GM10248 (cell line): ENCODE measurements around the gene RPL27A.

ENCODE experiments used
- CTCF ChIA-PET: fragments of 300-600 bp; sonication (Branson Sonifier 250); formaldehyde crosslinking; extraction: SDS; loops from one replicate; lab custom pipeline; 2021; ENCODE audit warnings: antibody characterized with exemption; lab: Yijun Ruan, JAX
- POLR2A ChIA-PET: fragments of 350-650 bp; sonication (Branson Sonifier 250); formaldehyde crosslinking; extraction: SDS; loops from one replicate; lab custom pipeline; 2020; ENCODE audit warnings: antibody characterized with exemption; lab: Yijun Ruan, JAX
- DNase-seq: peaks from one replicate; pipeline ENCODE4 v3.0.0; 2012; ENCODE audit errors: extremely low spot score
- TF ChIP-seq, protein P1 (sequence below): IDR thresholded peaks from 2 replicates; pipeline ENCODE4 v1.5.1; 2012; ENCODE audit warnings: mild to moderate bottlenecking, low read depth; ENCODE audit errors: extremely low read depth, missing control alignments, control extremely low read depth

RPL27A gene

DNA sequence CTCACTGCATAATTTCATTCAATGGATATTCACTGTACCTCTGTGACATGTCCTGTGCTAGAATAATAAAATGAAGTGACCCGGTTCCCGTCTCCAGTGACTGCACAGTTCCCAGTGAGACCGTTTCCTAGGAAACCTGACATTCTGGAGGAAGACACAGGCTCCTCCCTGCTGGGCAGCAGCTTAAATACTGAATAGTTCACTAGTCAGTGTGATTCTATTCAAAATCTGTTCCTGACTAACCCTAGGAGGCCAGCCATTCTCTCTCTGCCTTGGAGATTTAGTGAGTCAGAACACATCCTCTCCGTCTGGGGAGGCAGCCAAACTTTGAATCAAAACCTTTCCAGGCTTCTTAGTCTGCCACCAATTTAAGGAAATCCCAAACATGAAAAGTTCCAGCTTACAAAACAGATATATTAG, 11.4 kb upstream of the RPL27A start:
- TF ChIP-seq, protein P1, sequence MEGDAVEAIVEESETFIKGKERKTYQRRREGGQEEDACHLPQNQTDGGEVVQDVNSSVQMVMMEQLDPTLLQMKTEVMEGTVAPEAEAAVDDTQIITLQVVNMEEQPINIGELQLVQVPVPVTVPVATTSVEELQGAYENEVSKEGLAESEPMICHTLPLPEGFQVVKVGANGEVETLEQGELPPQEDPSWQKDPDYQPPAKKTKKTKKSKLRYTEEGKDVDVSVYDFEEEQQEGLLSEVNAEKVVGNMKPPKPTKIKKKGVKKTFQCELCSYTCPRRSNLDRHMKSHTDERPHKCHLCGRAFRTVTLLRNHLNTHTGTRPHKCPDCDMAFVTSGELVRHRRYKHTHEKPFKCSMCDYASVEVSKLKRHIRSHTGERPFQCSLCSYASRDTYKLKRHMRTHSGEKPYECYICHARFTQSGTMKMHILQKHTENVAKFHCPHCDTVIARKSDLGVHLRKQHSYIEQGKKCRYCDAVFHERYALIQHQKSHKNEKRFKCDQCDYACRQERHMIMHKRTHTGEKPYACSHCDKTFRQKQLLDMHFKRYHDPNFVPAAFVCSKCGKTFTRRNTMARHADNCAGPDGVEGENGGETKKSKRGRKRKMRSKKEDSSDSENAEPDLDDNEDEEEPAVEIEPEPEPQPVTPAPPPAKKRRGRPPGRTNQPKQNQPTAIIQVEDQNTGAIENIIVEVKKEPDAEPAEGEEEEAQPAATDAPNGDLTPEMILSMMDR, result no peak
- no peak for DNase-seq
- ChIA-PET POLR2A (interaction anchor here (0.6 kb wide), 1 partner anchor 10 kb away, joined by 3 read pairs; no protein-coding TSS in a partner anchor), CTCF (no interaction called here)

DNA sequence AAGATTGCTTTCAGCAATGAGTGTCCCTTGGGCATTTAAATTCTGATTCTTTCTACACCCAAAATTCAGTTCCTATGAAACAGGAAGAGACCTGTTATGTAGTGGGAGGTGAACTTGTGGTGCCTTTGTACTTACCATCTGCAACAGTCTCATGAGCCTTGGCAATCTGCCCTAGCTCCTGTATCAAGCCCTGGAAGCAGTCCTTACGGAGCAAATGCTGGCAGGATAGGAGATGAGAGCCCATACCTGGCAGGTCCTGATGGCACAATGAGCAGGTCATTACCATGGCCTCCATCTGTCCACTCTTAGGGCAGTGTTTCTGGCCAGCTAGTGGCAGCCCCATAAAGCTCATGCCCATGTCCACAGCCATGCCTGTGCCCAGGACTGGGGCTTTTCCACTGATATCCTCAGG, 10.9 kb upstream of the RPL27A start:
- ChIA-PET CTCF (no interaction called here), POLR2A (interaction anchor here (0.6 kb wide), 1 partner anchor 10 kb away, joined by 3 read pairs; no protein-coding TSS in a partner anchor)
- TF ChIP-seq, protein P1, result no peak
- no peak for DNase-seq

GRCh38 chr11:8672346-8672745, 10.2 kb upstream of the RPL27A start:
- TF ChIP-seq, protein P1, result no peak
- ChIA-PET POLR2A (interaction anchor here (2.8 kb wide), 1 partner anchor 10 kb away, joined by 9 read pairs; the partner anchor contains the start of genes RPL27A and TRIM66), CTCF (interaction anchor here (1.6 kb wide), 1 partner anchor 26 kb away, joined by 3 read pairs; no protein-coding TSS in a partner anchor)
- no peak for DNase-seq

- no peak for DNase-seq
- TF ChIP-seq, protein P1, result no peak
- POLR2A ChIA-PET, result interaction anchor here (2.8 kb wide), 1 partner anchor 8 kb away, joined by 9 read pairs; the partner anchor contains the start of genes RPL27A and TRIM66
- CTCF ChIA-PET, result interaction anchor here (1.2 kb wide), 1 partner anchor 13 kb away, joined by 3 read pairs; no protein-coding TSS in a partner anchor
Measured at GRCh38 chr11:8674859-8675258, 7.7 kb upstream of the RPL27A start.

DNA sequence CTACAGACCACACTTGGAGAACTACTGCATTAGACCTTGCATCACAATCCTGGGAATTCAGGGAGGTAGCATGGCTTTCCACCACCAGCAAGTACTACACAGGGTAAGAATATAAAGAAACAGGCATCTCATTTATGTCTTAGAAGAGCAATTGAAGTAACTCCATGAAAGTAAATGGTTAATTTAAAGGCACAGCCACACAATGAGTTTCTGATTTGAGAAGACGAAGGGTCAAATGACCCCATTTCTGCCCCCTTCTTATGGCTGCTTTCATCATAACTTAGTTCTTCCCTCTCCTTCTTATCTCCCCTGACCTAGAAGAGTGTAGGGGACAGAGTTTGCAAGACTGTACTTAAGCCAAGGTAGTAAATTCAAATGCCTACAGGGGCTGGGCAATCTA, 6.1 kb upstream of the RPL27A start:
- DNase-seq, result no peak
- TF ChIP-seq, protein P1, result no peak
- ChIA-PET POLR2A (no interaction called here), CTCF (no interaction called here)

DNA sequence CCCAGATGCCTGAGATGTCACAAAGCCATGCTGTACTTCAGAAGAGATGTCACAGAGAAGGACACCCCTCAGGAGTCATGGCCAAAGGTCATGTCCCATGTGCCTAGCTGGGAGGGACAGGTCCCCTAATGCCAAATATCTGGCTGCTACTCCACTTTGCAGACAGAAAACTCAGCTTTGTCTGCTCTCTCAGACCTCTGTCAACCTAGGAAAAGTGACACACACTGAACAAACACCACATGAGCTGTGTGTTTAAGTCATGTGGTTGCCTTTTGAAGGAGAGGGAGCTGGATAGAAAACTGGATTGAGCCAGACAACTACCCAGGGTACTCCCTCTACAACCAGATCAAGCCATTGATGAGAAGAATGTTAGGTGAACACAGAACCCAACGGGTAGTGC, 3.6 kb upstream of the RPL27A start:
- CTCF ChIA-PET, result no interaction called here
- DNase-seq, result no peak
- POLR2A ChIA-PET, result interaction anchor here (1.3 kb wide), 1 partner anchor 18 kb away, joined by 4 read pairs; no protein-coding TSS in a partner anchor
- TF ChIP-seq, protein P1, result no peak
